GM12801 (cell line): ENCODE results near the gene FBXO42.

Experiments used
- TF ChIP-seq, protein P1 (sequence below): IDR thresholded peaks from one replicate; pipeline ENCODE4 v1.5.1; 2011; ENCODE audit warnings: control low read depth; ENCODE audit not compliant: insufficient read length; ENCODE audit errors: extremely low read depth

Gene FBXO42

DNA sequence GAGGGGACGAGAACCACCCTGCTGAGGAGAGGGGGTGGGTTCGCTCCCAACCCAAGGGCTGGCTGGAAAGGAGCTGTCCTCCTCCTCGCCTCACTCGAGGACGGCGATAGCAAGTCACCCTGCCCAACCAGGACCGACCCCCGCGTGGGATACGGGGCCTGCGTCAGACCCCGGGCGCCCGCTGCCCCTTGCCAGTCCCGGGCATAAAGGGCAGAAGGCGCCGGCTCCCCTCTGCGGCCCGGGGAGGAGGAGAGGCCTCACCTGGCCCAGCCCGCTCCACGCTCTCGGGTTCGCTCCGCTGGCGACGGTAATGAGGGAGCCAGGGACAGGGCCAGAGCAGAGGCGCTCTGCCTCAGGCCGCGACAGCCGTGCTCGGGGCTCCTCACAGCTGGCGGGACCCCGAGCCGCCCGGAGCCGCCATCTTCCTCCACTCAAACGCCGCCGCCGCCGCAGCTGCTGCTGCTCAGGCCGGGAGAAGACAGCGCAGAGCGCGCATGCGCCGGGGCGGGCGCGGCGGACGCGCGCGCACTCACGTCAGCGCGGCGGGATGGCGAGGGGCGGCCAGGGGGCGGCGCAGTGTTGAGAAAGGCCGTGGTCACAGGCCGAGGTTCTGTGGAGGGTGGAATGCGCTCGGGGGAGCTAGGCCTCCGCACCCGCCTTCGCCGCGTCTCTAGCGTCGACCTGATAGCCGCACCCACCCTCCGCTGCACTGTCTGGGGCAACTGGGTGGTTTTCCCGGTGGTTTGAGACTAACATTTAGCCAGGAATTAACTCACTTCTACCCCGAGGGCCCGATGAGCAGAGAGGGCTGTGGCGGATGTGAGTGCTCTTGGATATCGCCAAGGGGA, at the start of gene FBXO42:
FBXO42 (minus strand) TSS at position 487 of the 848 bp plus-strand sequence. CDS start 37,062 bp downstream, outside the sequence.
- TF ChIP-seq, protein P1, sequence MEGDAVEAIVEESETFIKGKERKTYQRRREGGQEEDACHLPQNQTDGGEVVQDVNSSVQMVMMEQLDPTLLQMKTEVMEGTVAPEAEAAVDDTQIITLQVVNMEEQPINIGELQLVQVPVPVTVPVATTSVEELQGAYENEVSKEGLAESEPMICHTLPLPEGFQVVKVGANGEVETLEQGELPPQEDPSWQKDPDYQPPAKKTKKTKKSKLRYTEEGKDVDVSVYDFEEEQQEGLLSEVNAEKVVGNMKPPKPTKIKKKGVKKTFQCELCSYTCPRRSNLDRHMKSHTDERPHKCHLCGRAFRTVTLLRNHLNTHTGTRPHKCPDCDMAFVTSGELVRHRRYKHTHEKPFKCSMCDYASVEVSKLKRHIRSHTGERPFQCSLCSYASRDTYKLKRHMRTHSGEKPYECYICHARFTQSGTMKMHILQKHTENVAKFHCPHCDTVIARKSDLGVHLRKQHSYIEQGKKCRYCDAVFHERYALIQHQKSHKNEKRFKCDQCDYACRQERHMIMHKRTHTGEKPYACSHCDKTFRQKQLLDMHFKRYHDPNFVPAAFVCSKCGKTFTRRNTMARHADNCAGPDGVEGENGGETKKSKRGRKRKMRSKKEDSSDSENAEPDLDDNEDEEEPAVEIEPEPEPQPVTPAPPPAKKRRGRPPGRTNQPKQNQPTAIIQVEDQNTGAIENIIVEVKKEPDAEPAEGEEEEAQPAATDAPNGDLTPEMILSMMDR = no peak

DNA sequence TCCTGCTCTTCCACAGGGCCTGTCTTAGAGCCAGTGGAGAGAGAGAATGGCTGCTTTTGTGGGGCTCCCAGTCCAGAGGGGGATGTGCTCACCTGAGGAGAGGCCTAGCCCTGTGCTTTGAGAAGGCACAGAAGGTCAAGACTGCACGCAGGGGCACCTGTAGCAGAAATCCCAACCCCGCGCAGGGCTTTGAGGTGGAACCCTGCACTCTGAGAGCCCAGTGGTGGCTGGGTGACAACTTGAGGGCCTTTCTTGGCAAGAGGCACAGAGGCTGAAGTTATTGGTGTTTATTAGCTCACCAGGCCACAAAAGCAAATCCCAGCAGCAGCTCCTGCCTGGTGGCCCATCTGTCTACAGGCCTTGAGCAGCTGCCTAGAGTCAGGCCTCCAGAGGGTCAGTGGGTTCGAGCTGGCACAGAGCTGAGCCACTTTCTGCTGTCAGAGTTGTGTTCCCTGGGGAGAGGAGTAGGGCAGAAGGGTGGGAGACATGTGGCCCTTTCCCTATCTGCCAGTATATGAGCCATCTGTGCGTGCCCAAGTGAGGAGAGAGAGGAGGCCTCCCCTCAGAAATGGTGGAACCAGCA, 46.2 kb upstream of the FBXO42 start:
- TF ChIP-seq, protein P1 = no peak

DNA sequence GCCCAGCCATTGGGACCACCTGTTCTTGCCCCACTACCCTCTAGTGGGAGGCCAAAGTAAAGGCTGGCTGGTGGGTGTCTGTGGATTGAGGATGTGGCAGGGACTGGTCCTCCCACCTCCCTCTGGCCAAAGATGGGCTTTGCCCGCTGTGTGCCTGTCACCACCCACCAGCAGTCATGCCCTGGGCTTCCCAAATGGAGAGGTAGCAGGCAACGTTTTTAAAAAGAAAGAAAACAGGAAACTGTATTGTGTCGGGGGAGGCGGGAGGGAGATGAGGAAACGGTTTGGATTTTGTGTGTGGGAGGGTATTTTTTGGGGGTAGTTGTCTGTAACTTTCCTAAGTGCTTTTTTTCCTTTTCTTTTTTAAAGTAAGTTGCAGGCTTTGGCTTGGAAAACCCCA, 44.8 kb upstream of the FBXO42 start:
- TF ChIP-seq, protein P1 = no peak

DNA sequence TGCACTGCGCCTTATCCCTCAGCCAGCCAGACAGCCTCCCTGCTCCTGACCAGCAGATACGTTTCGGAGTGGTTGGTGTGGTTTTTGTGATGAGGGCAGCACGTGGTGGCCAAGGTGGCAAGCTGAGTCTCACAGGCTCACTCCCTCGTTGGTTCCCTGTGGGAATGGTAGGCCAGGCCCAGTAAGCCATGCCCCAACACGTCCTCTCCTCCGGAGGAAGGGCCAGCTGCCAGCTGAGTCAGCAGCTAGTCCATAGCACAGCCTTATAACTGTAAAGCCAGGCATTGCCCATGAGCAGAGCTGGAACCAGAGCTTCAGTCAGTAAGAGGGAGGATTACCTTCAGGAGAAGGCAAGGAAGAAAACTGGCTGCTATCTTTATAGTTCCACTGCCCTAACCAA, 44.3 kb upstream of the FBXO42 start:
- TF ChIP-seq, protein P1 = no peak

DNA sequence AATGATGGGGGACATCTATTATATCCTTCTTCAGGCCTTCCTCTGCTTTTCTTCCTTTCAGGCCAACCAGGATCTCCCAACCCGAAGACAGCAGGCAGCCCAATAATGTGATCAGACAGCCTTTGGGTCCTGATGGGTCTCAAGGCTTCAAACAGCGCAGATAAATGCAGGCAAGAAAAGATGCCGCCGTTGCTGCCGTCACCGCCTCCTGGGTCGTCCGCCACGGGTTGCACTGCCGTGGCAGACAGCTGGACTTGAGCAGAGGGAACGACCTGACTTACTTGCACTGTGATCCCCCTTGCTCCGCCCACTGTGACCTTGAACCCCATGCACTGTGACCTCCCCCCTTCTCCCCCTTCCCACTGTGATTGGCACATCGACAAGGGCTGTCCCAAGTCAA, 42.7 kb upstream of the FBXO42 start:
- TF ChIP-seq, protein P1 = no peak

DNA sequence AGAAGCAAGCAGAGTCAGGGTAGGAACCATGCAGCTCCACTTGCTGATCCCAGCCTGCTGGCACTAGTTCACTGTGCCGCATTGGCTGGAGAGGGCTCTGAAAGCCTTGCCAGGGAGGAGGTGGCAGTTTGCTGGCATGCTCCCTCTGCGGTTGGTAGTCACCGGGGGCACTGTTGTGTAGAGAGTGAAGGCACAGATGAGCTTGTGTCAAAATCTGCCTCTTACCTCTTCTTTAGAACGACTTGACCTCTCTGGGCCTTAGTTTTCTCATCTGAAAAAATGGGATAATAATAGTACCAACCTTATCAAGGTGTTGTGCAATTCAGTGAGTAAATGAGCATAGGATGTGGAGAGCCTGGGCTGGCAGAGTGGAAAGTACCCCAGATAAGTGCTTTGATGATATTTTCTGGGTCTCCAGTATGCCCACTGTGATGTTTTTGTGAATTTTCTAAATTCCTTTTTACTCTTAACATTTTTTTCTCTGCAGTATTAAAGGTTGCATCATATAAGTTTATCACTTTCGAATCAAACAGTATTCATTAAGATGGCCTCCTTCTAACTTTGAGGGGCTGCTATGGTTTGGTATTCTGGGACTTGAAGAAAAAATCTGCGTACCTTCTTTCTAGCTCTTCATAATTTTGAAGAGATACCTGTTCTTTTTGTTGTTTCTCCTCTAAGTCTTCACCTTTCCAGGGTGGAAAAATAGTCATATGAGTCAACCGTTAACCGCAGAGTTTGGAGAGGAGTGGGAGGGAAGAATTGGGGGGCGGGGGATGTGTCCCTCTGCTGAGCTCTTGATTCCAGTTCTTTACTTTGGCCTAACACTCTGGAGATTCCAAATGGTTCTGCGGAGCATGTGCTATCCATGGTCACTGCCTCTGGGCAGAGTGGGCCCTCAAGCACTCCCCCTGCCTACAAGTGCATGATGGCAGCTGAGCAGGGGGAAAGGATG, 41.6 kb upstream of the FBXO42 start:
- TF ChIP-seq, protein P1 = no peak
